BJ (cell line): ENCODE data around the gene OBSCN. TPM values are rescaled to one million over a fixed set of nuclear protein-coding genes. Genes with fewer than 3 reads are reported as not detected.

ENCODE experiments used
- CTCF ChIA-PET: fragments of 350-600 bp; formaldehyde crosslinking; extraction: SDS; loops from one replicate; lab custom pipeline; 2021; ENCODE audit warnings: antibody characterized with exemption, inconsistent platforms; lab: Yijun Ruan, JAX
- POLR2A ChIA-PET: fragments of 300-600 bp; sonication (Branson Sonifier 250); formaldehyde crosslinking; extraction: SDS; loops from one replicate; lab custom pipeline; 2021; ENCODE audit warnings: antibody characterized with exemption; lab: Charles Lee
- DNase-seq: peaks from one replicate; pipeline ENCODE4 v3.0.0-alpha.2; 2011; ENCODE audit warnings: low read depth
- H3K27me3 ChIP-seq: 2 replicates; pipeline ENCODE4 v1.6.0; 2011; ENCODE audit warnings: low read length; ENCODE audit not compliant: control insufficient read depth, insufficient read depth
- H3K36me3 ChIP-seq: 2 replicates; pipeline ENCODE4 v1.5.1; 2011; ENCODE audit warnings: low read length; ENCODE audit not compliant: control insufficient read depth, insufficient read depth
- H3K4me3 ChIP-seq: 2 replicates; pipeline ENCODE4 v1.5.1; 2011; ENCODE audit warnings: low read depth, mild to moderate bottlenecking, control low read depth, low read length
- CTCF ChIP-seq: IDR thresholded peaks from 2 replicates; pipeline ENCODE4 v1.5.1; 2011; ENCODE audit warnings: low read depth, mild to moderate bottlenecking, control low read depth, inconsistent platforms, low read length, moderate library complexity; ENCODE audit not compliant: insufficient read depth
- polyA plus RNA-seq: library from polyadenylated mRNA; depleted of rRNA; stranded (reverse); fragments of >200 nt; gene quantifications from 2 replicates; pipeline ENCODE4 v1.2.3, GENCODE V29; 2011

The OBSCN gene
- polyA plus RNA-seq, 1 experiment, result 2.9 TPM

GRCh38 chr1:228366062-228366865 lies 158.4 kb downstream of the OBSCN start:
- H3K4me3 ChIP-seq, result no peak overlapping the region
- no peak for DNase-seq
- H3K36me3 ChIP-seq, result no peaks in the 10 kb centered on the region
- ChIA-PET CTCF (no interaction called here), POLR2A (no interaction called here)
- no peaks in the 10 kb centered on the region for H3K27me3 ChIP-seq
- TF ChIP-seq CTCF, result no peak

GRCh38 chr1:228366866-228367741 lies 159.3 kb downstream of the OBSCN start:
- DNase-seq, result no peak
- CTCF ChIA-PET, result no interaction called here
- Histone ChIP-seq H3K36me3 (no peaks in the 10 kb centered on the region), H3K27me3 (no peaks in the 10 kb centered on the region), H3K4me3 (no peak overlapping the region)
- no peak for TF ChIP-seq CTCF
- POLR2A ChIA-PET, result no interaction called here

- H3K36me3 ChIP-seq, result no peaks in the 10 kb centered on the region
- H3K27me3 ChIP-seq, result no peaks in the 10 kb centered on the region
- ChIA-PET CTCF (interaction anchor here (1.5 kb wide), 1 partner anchor 25 kb away, joined by 4 read pairs; no protein-coding TSS in a partner anchor), POLR2A (no interaction called here)
- DNase-seq, result no peak
- no peak for TF ChIP-seq CTCF
- no peak overlapping the region for H3K4me3 ChIP-seq
Measured at GRCh38 chr1:228367798-228368791, 160.3 kb downstream of the OBSCN start.

GRCh38 chr1:228368801-228369607 lies 161.2 kb downstream of the OBSCN start:
- no peaks in the 10 kb centered on the region for H3K36me3 ChIP-seq
- H3K4me3 ChIP-seq, result no peak overlapping the region
- ChIA-PET POLR2A (no interaction called here), CTCF (interaction anchor here (1.5 to 2.1 kb wide), 2 partner anchors 11 to 25 kb away, joined by 4 to 5 read pairs; no protein-coding TSS in a partner anchor)
- H3K27me3 ChIP-seq, result no peaks in the 10 kb centered on the region
- TF ChIP-seq CTCF, result no peak
- DNase-seq, result no peak
